ENCODE measurements around the gene CLIP2.
"Not testable (repeated sequence)": the region's sequence is repeated elsewhere in the genome, so short reads cannot be mapped to it uniquely, and the experiment has no call there.

Gene CLIP2

GRCh38 chr7:74297516-74298233 lies 8.5 kb downstream of the CLIP2 start:
- DNase-seq (ENCODE audit: low read depth in 2 of 3, low spot score in 2 of 3), result no peak

GRCh38 chr7:74299401-74299800 lies 10.2 kb downstream of the CLIP2 start:
- no peak for DNase-seq (ENCODE audit: low read depth in 2 of 3, low spot score in 2 of 3)

DNA sequence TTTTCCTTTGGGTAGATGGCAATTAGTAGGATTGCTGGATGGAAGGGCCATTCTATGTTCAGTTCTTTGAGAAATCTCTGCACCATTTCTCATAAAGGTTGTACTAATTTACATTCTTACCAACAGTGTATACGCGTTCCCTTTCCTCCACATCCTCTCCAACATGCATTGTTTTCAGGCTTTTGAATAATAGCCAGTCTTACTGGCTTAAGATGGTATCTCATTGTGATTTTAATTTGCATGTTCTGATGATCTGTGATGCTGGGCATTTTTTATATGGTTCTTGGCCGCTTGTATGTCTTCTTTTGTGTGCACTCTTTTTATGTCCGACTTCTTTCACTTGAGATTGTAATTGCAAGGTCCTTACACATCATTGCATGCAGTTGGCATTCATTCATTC lies 11.7 kb downstream of the CLIP2 start:
- DNase-seq (ENCODE audit: low read depth in 2 of 3, low spot score in 2 of 3), result no peak

- DNase-seq (ENCODE audit: low read depth in 2 of 3, low spot score in 2 of 3), result no peak
Measured at GRCh38 chr7:74302745-74303221, 13.6 kb downstream of the CLIP2 start.

DNA sequence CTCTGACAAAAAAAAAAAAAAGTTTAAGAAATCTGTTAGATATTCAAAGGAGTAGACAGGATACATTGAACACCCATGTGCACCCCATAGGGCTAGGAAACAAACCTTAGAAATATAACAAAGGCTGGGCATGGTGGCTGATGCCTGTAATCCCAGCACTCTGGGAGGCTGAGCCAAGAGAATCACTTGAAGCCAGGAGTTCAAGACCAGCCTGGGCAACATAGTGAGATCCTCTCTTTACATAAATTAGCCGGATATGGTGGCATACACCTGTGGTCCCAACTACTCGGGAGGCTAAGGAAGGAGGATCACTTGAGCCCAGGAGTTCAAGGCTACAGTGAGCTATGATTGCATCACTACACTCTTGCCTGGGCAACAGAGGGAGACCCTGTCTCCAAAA lies 15.3 kb downstream of the CLIP2 start:
- DNase-seq (ENCODE audit: low read depth in 2 of 3, low spot score in 2 of 3), result no peak

- DNase-seq (ENCODE audit: low read depth in 2 of 3, low spot score in 2 of 3), result no peak
Measured at GRCh38 chr7:74306004-74306729, 17.0 kb downstream of the CLIP2 start.

DNA sequence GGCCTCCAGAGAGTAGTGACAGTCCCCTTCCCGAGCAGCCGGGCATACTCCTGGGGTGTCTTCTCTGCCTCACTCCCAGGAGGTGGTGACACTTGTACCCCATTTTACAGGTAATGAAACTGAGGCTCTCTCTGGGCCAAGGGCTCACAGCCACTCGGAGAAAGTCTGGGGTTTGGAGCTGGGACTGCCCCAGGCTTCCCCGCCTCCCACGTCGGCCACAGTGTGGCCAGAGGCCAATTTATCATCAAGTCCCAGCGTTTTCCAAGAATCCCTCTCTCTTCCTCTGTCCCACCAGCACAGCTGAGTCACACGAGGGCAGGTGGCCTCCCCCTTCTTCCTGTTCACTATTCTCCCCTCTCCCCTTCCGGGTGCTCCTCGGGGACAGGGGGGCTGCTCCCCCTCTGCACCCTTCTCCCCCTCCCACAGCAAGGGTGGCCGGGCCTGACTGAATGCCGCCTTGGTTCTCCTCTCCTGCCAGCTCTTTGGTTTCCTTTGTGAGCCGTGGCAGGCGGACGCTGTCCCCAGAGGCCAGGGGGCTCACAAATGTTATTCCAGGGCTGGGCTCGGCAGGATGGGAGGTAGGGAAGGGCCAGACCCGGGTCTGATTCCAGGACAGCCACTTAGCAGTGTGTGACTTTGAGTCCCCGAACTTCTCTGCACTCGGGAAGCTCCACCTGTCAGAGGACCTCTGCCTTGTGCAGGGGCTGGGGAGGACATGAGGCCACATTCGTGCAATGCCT lies 17.7 kb downstream of the CLIP2 start:
- no peak for DNase-seq (ENCODE audit: low read depth in 2 of 3, low spot score in 2 of 3)

GRCh38 chr7:74307738-74308505 lies 18.7 kb downstream of the CLIP2 start:
- DNase-seq (ENCODE audit: low read depth in 2 of 3, low spot score in 2 of 3), result no peak

- no peak for DNase-seq (ENCODE audit: low read depth in 2 of 3, low spot score in 2 of 3)
Measured at GRCh38 chr7:74309181-74309580, 20.0 kb downstream of the CLIP2 start.

DNA sequence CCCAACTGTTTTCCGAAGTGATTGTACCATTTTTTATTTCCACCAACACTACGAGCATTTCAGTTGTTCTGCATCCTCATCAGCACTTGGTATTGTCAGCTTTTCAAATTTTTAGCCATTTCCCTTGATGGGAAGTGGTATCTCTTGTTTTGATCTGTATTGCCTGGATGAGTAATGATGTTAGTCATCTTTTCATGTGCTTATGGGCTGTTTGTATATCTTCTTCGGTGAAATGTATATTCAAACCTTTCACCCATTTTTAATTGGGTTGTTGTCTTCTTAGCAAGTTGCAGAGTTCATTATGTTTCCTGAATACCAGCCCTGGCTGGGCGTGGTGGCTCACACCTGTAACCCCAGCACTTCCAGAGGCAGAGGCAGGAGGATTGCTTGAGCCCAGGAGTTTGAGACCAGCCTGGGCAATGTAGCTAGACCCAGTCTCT lies 22.1 kb downstream of the CLIP2 start:
- DNase-seq (ENCODE audit: low read depth in 2 of 3, low spot score in 2 of 3), result no peak

DNA sequence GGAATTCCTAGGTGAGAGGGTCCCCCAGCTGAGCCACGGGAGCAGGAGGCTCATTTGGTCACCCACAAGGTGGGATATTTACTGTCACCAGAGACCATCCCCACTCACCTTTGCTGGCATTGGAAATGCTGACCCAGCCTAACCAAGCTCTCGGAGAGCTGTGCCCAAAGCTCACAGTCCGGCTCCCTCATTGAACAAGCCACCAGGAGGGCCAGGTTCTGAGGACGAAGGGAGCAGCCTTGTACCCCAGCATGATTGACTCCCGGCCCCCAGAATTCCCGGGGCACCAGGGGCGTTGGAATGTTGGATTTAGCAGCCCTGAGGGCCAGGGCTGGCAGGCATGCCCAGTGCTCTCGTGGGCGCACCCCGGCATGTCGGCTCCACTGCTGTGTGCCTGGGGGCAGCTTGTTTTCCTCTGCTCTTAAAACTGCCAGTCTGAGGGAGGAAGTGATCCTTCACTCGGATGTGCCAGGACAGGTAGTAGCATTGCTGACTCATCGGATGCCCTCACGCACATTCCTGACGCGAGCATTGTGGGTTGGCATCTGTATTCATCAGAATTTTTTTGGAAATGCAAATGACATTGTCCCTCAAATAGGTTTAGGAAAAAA lies 23.3 kb downstream of the CLIP2 start:
- DNase-seq (ENCODE audit: low read depth in 2 of 3, low spot score in 2 of 3), result no peak

DNA sequence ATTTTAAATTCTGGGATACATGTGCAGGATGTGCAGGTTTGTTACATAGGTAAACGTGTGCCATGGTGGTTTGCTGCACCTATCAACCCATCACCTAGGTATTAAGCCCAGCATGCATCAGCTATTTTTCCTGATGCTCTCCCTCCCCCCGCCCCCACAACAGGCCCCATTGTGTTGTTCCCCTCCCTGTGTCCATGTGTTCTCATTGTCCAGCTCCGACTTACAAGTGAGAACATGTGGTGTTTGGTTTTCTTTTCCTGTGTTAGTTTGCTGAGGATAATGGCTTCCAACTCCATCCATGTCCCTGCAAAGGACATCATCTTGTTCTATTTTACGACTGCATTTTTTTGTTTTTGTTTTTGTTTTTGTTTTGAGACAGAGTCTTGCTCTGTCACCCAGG lies 26.7 kb downstream of the CLIP2 start:
- DNase-seq (ENCODE audit: low read depth in 2 of 3, low spot score in 2 of 3), result not testable (repeated sequence)

GRCh38 chr7:74317146-74317782 lies 28.1 kb downstream of the CLIP2 start:
- no peak for DNase-seq (ENCODE audit: low read depth in 2 of 3, low spot score in 2 of 3)

DNA sequence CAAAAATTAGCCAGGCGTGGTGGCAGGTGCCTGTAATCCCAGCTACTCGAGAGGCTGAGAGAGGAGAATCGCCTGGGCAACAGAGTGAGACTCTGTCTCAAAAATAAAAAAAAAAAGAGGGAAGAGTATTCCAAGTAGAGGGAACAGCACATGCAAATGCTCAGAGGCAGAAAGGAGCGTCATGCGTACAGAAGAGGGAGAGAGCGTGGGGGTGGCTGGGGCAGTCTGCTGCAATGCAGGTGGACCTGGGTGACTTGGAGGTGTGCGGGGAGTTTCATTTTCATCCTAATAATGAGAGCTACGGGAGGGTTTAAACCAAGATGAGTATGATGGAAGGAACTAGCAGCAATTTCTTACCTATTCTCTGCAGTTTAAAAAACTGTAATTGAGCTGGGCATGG lies 28.8 kb downstream of the CLIP2 start:
- DNase-seq (ENCODE audit: low read depth in 2 of 3, low spot score in 2 of 3), result no peak

DNA sequence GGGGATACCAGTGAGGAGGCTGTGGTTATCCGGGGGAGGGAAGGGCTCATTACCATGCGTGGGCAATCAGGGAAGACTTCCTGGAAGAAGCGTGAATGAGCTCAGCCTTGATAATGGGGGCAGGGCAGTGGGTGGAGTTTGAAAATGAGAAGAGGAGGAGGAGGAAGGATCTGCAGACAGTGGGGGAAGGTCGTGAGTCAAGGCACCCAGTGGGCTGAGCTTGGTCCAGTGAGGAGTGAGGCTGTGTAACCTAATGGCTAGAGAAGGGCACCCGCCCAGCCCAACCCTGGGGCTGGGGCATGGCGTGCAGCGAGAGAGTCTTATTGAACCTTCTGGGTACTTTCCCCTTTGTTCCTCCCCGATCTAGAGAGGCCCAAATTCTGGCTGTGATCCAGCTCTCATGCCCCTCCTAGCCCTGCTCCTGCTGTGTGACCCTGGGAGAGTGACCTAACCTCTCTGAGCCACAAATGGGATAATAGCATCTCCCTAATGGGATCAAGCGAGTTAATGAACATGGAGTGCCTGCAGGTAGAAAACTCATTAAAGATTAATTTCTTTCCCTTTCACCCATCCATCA lies 31.5 kb downstream of the CLIP2 start:
- DNase-seq (ENCODE audit: low read depth in 2 of 3, low spot score in 2 of 3), result no peak

GRCh38 chr7:74322892-74323291 lies 33.7 kb downstream of the CLIP2 start:
- not testable (repeated sequence) for DNase-seq (ENCODE audit: low read depth in 2 of 3, low spot score in 2 of 3)

- DNase-seq (ENCODE audit: low read depth in 2 of 3, low spot score in 2 of 3), result no peak
Measured at GRCh38 chr7:74324531-74325209, 35.5 kb downstream of the CLIP2 start.

- DNase-seq (ENCODE audit: low read depth in 2 of 3, low spot score in 2 of 3), result no peak
Measured at GRCh38 chr7:74325210-74325565, 36.0 kb downstream of the CLIP2 start.

GRCh38 chr7:74329225-74329624 lies 40.0 kb downstream of the CLIP2 start:
- no peak for DNase-seq (ENCODE audit: low read depth in 2 of 3, low spot score in 2 of 3)
